ENCODE results near the gene PLPP6. TPM values are rescaled to one million over a fixed set of nuclear protein-coding genes. Genes with fewer than 3 reads are reported as not detected.

Gene PLPP6
- total and polyA plus RNA-seq, 2 of the 13 experiments (the other 11 are each of a cell fraction or from before 2014, with no cell fraction given), result 12.1 to 15.5 TPM

GRCh38 chr9:4679268-4680172 is 17.4 kb downstream of the PLPP6 start, which contains the start of gene CDC37L1:
Gene CDC37L1, plus strand, starts transcription at chr9:4679569. Its CDS starts 199 bp downstream, at chr9:4679768.
- in situ Hi-C loops (cut with HindIII; ENCODE audit: extremely low pct_ligation_motif_present, low pct_unique_long_range_greater_than_20kb), result no loop called here
- H3K9ac ChIP-seq (ENCODE audit: insufficient read depth, low read depth, low read length), result peak within 1 kb of the TSS; percentile 96
- peak within 1 kb of the TSS; percentile 57 for H2AFZ ChIP-seq (ENCODE audit: low read length)
- peak; percentile 91 for DNase-seq (ENCODE audit: low spot score)
- no TSS peak for BruUV-seq (replicated peaks)
- H3K4me3 ChIP-seq (replicated peaks in 1 of 3; ENCODE audit: insufficient read depth in 1 of 3, low read depth in 2 of 3, low read length in 3 of 3), result peak within 1 kb of the TSS; percentile 79 to 94 (median 87)
- H3K9me3 ChIP-seq (ENCODE audit: low read length), result no peaks in the 10 kb centered on the region
- no peaks in the 10 kb centered on the region; a peak in 1 of 5 replicates for H3K27me3 ChIP-seq (ENCODE audit: control insufficient read depth in 1 of 2, insufficient read depth in 2 of 2, low read length in 2 of 2)
- peak; percentile 77 for FAIRE-seq
- peaks cover 4% of the 10 kb centered on the region; the same call in 1 of the 2 replicates for H4K20me1 ChIP-seq (ENCODE audit: insufficient read depth, low read length)
- peak within 1 kb of the TSS; percentile 99 for H3K27ac ChIP-seq (ENCODE audit: extremely low read length, insufficient read depth, low read length)
- peaks cover 0 to 2% of the 10 kb centered on the region in 2 experiments; a peak in 1 of 5 replicates for H3K36me3 ChIP-seq (replicated peaks in 1 of 2; ENCODE audit: control insufficient read depth in 1 of 2, insufficient read depth in 2 of 2, low read length in 2 of 2)
- peak within 1 kb of the TSS; percentile 93 for H3K4me2 ChIP-seq (ENCODE audit: low read depth, low read length)
- intact Hi-C loops (cut with micrococcal nuclease; ENCODE audit: unreplicated experiment), result loop anchor here (1.0 to 5.0 kb wide), 5 partner anchors 16 to 1152 kb away; partner anchors contain the start of genes RCL1 and RFX3
- 2% methylated on average over 32 of the region's 66 CpGs for WGBS (ENCODE audit: low lambda C conversion rate)
- peaks cover 48% of the 10 kb centered on the region for H3K4me1 ChIP-seq (ENCODE audit: insufficient read depth, low read length)
- peak; percentile 93 for ATAC-seq
- H3K79me2 ChIP-seq (ENCODE audit: insufficient read depth, low read length), result peaks cover 31% of the 10 kb centered on the region
- ChIA-PET POLR2A (interaction anchor here (0.6 to 1.4 kb wide), 11 partner anchors 14 to 158 kb away, joined by 3 to 28 read pairs (median 5); partner anchors contain the start of genes AK3, PLPP6 and SPATA6L), CTCF (ENCODE audit: low intra/inter-chr PET ratio, low total read pairs) (interaction anchor here (1.2 kb wide), 1 partner anchor 18 kb away, joined by 3 read pairs; the partner anchor contains the start of gene PLPP6)
- TF ChIP-seq ZMYM4 (CRISPR knock-in tag; IDR thresholded peaks at IDR 0.05), result peak; percentile 88
- 0 out of 2 replicates have a peak, but pooled peaks have one; percentile 64 for TF ChIP-seq ZSCAN29 (CRISPR knock-in tag; conservative IDR thresholded peaks at IDR 0.05)
- peak; percentile 56; the same call in 1 of the 2 replicates for TF ChIP-seq ZBTB21 (CRISPR knock-in tag; IDR thresholded peaks at IDR 0.05)
- no peak; the same call in 1 of the 2 replicates for TF ChIP-seq ZNF543 (CRISPR knock-in tag; IDR thresholded peaks at IDR 0.05)
- TF ChIP-seq TEF (CRISPR knock-in tag; IDR thresholded peaks at IDR 0.05), result peak; percentile 77; the same call in 1 of the 2 replicates
- TF ChIP-seq SNRNP70 (IDR thresholded peaks at IDR 0.05; ENCODE audit: low read depth, low read length), result no peak
- TF ChIP-seq ZNF792 (CRISPR knock-in tag; IDR thresholded peaks at IDR 0.05), result peak; percentile 42; the same call in 1 of the 2 replicates
- TF ChIP-seq RBM39 (IDR thresholded peaks at IDR 0.05; ENCODE audit: low read depth, low read length, poor library complexity, severe bottlenecking), result peak; percentile 96
- TF ChIP-seq DMAP1 (CRISPR knock-in tag; IDR thresholded peaks at IDR 0.05), result peak; percentile 69
- no peak for TF ChIP-seq NFRKB (IDR thresholded peaks at IDR 0.05)
- peak; percentile 85 for TF ChIP-seq ELF1 (CRISPR knock-in tag; IDR thresholded peaks at IDR 0.05)
- TF ChIP-seq PRDM15 (CRISPR knock-in tag; IDR thresholded peaks at IDR 0.05), result peak; percentile 43; the same call in 1 of the 2 replicates
- TF ChIP-seq ZNF598 (CRISPR knock-in tag; IDR thresholded peaks at IDR 0.05; ENCODE audit: borderline replicate concordance), result peak; percentile 89; the same call in 1 of the 2 replicates
- TF ChIP-seq MIER3 (CRISPR knock-in tag; IDR thresholded peaks at IDR 0.05; ENCODE audit: borderline replicate concordance), result peak; percentile 70; the same call in 1 of the 2 replicates

All from HepG2 (cell line).